Stomach (tissue), 4 donors: ENCODE results near the gene NUP85.
A peak's percentile ranks its signal among the peaks of the same experiment; 100 is the strongest.

Experiments
- EP300 ChIP-seq: sonication (generic); formaldehyde crosslinking; IDR thresholded peaks from one replicate; pipeline ENCODE4 v1.6.1; 2017; ENCODE audit warnings: antibody characterized with exemption
- POLR2A ChIP-seq, 4 donors: fragments of 450-650 bp; IDR thresholded peaks; one replicate each; pipeline ENCODE4 v1.6.1; 2016; ENCODE audit warnings: antibody characterized with exemption in 4 of 4, control low read depth in 2 of 4, mild to moderate bottlenecking in 1 of 4, moderate library complexity in 1 of 4
- POLR2AphosphoS5 ChIP-seq, 3 donors: sonication (generic); formaldehyde crosslinking; IDR thresholded peaks; one replicate each; pipeline ENCODE4 v1.6.1; 2016; ENCODE audit warnings: antibody characterized with exemption in 3 of 3
- TF ChIP-seq, protein P1 (sequence below), 7 experiments: fragments of 450-650 bp in 4 of 7; fragments of 200-600 bp in 3 of 7; sonication (generic) in 3 of 7; IDR thresholded peaks; one replicate each; pipeline ENCODE4 v1.5.1; 2016 to 2019; ENCODE audit warnings: antibody characterized with exemption in 7 of 7, control low read depth in 2 of 7, mild to moderate bottlenecking in 1 of 7

DNA sequence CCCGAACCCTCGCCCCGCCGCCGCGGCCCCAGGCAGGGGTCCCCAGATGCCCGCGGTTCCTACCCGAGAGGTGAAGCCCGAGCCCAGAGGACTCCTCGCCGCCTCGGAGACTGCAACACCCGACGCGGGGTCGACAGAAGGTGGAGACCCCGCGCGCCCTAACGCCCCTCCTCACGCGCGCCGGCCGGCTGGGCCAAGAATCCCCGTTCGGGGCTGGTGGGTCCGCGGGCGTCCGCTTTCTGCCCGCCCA lies 23.2 kb upstream of the NUP85 start:
- TF ChIP-seq, protein P1, sequence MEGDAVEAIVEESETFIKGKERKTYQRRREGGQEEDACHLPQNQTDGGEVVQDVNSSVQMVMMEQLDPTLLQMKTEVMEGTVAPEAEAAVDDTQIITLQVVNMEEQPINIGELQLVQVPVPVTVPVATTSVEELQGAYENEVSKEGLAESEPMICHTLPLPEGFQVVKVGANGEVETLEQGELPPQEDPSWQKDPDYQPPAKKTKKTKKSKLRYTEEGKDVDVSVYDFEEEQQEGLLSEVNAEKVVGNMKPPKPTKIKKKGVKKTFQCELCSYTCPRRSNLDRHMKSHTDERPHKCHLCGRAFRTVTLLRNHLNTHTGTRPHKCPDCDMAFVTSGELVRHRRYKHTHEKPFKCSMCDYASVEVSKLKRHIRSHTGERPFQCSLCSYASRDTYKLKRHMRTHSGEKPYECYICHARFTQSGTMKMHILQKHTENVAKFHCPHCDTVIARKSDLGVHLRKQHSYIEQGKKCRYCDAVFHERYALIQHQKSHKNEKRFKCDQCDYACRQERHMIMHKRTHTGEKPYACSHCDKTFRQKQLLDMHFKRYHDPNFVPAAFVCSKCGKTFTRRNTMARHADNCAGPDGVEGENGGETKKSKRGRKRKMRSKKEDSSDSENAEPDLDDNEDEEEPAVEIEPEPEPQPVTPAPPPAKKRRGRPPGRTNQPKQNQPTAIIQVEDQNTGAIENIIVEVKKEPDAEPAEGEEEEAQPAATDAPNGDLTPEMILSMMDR (IDR thresholded peaks at IDR 0.05): peak in 1 of 7 experiments; percentile 38
- no peak for TF ChIP-seq POLR2A (IDR thresholded peaks at IDR 0.05)
- TF ChIP-seq POLR2AphosphoS5 (IDR thresholded peaks at IDR 0.05): no peak
- TF ChIP-seq EP300: no peak
